Thyroid gland (tissue), 4 donors: Measurements from ENCODE around the gene PTCH2. TPM values are rescaled to one million over a fixed set of nuclear protein-coding genes. Genes with fewer than 3 reads are reported as not detected.
"Not testable (repeated sequence)": the region's sequence is repeated elsewhere in the genome, so short reads cannot be mapped to it uniquely, and the experiment has no call there.

Experiments
- DNase-seq, 2 donors: peaks; one replicate each; pipeline ENCODE4 v3.0.0-alpha.2; 2019
- H3K27ac ChIP-seq, 3 donors: fragments of 200-600 bp; sonication (generic); 1 replicate in 2 of 3; 2 replicates in 1 of 3; pipeline ENCODE4 v1.5.1; 2016 to 2019; ENCODE audit warnings: mild to moderate bottlenecking in 1 of 3, moderate library complexity in 1 of 3
- H3K27me3 ChIP-seq: fragments of 200-600 bp; sonication (generic); one replicate; pipeline ENCODE4 v1.5.1; 2019
- H3K36me3 ChIP-seq, 2 donors: fragments of 200-600 bp; sonication (generic); one replicate each; pipeline ENCODE4 v1.5.1; 2016 to 2019
- H3K4me1 ChIP-seq, 2 donors: fragments of 200-600 bp; sonication (generic); one replicate each; pipeline ENCODE4 v1.5.1; 2017 to 2019
- H3K4me3 ChIP-seq, 3 donors: fragments of 200-600 bp; sonication (generic); replicated peaks in 1 of 3; 1 replicate in 2 of 3; 2 replicates in 1 of 3; pipeline ENCODE4 v1.5.1; 2016; ENCODE audit warnings: mild to moderate bottlenecking in 1 of 3
- H3K9me3 ChIP-seq: fragments of 200-600 bp; sonication (generic); one replicate; pipeline ENCODE4 v1.5.1; 2017
- CTCF ChIP-seq, 6 experiments: fragments of 200-600 bp in 3 of 6; fragments of 450-650 bp in 3 of 6; sonication (generic) in 3 of 6; IDR thresholded peaks; one replicate each; pipeline ENCODE4 v1.5.1; 2016 to 2019; ENCODE audit warnings: antibody characterized with exemption in 6 of 6, mild to moderate bottlenecking in 2 of 6, inconsistent platforms in 1 of 6, moderate library complexity in 1 of 6
- POLR2A ChIP-seq, 2 donors: fragments of 450-650 bp; IDR thresholded peaks; one replicate each; pipeline ENCODE4 v1.6.1; 2017; ENCODE audit warnings: antibody characterized with exemption in 2 of 2, mild to moderate bottlenecking in 2 of 2, moderate library complexity in 1 of 2
- WGBS, 2 donors: methylation state at CpG; one replicate each; pipeline ENCODE4 v1.1.5; 2017; 5-methylcytosine and 5-hydroxymethylcytosine counted together
- intact Hi-C: fragments of 100-400 bp; cut with DNase I; formaldehyde crosslinking; loops from one replicate; pipeline ENCODE4 v1.15.1; 2023
- total RNA-seq, 4 donors: library from RNA; depleted of rRNA; stranded (reverse); fragments of >200 nt; gene quantifications; one replicate each; pipeline ENCODE4 v1.2.3, GENCODE V29; 2016

Gene PTCH2
- total RNA-seq, 4 donors from 2014 or later = 0.15 to 1.0 (median 0.52) TPM

DNA sequence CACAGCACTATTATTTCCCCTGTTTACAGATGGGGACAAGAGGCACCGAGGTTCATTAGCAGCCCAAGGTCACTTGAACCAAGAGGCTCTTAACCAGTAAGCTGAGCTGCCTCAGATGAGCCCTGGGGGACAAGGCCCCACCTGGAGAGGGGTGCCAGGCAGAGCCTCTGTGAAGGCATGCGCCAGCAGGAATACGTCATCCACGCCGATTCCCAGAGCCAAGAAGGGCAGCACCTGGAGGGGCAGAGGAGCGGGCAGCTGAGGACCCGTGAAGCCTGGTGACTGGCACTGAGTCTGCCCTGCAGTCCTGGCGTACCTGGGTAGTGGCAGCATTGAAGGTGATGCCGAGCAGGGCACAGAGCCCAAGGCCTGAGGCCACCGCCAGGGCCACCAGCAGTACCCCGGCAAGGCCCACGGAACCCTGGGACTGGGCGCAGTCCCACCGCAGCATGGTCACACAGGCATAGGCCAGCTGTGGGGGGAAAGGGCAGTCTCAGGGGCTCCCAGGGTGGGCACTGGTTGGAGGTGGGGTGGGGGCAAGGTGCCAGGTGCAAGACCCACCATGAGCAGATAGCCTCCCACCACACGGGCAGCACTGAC, 14.1 kb downstream of the PTCH2 start:
- H3K36me3 ChIP-seq = no peaks in the 10 kb centered on the region
- TF ChIP-seq POLR2A (IDR thresholded peaks at IDR 0.05) = no peak
- no peak for TF ChIP-seq CTCF (IDR thresholded peaks at IDR 0.05)
- DNase-seq = no peak
- H3K27me3 ChIP-seq = no peaks in the 10 kb centered on the region
- intact Hi-C loops = no loop called here
- WGBS, 2 donors = 75 to 87% methylated on average over 2 to 6 of the region's 15 CpGs
- no peak overlapping the region for H3K4me3 ChIP-seq
- H3K27ac ChIP-seq = no peak overlapping the region
- peaks cover 0 to 4% of the 10 kb centered on the region in 2 donors for H3K4me1 ChIP-seq
- H3K9me3 ChIP-seq = no peaks in the 10 kb centered on the region

DNA sequence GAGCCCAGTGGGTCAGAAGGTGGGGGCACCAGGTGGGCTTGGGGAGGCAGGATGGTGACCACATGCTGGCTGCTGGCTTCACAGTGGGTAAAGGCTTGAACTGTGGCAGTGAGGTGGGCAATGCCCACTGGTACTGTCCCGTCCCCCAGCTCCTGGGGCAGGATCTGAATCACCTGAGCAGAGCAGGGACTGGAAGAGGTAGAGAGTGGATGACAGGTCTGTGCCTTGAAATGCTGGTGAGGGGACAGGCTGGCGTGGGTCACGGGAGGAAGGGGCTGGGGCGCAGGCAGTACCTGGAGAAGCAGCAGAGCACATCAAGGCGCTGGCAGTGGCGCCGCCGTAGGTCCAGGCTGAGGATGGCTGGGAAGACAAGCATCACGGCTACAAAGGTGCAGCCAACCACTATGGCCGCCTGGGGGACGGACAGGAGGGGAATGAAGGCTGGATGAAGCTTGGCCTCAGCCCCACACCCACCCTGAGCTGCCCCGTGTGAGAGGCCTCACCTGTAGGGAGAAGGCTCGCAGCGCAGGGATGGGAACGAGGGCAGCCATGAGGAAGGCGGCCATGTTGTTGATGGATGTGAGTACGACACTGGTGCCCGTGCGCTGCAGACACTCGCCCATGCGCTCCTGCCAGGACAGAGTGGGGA, 14.9 kb downstream of the PTCH2 start:
- Histone ChIP-seq H3K36me3 (no peaks in the 10 kb centered on the region), H3K27me3 (no peaks in the 10 kb centered on the region), H3K27ac (no peak overlapping the region), H3K9me3 (no peaks in the 10 kb centered on the region), H3K4me3 (no peak overlapping the region), H3K4me1 (peaks cover 0 to 4% of the 10 kb centered on the region in 2 donors)
- intact Hi-C loops = no loop called here
- WGBS, 2 donors = 93 to 97% methylated on average over 20 to 21 of the region's 21 CpGs
- TF ChIP-seq CTCF (IDR thresholded peaks at IDR 0.05) = no peak
- TF ChIP-seq POLR2A (IDR thresholded peaks at IDR 0.05) = no peak
- no peak for DNase-seq

DNA sequence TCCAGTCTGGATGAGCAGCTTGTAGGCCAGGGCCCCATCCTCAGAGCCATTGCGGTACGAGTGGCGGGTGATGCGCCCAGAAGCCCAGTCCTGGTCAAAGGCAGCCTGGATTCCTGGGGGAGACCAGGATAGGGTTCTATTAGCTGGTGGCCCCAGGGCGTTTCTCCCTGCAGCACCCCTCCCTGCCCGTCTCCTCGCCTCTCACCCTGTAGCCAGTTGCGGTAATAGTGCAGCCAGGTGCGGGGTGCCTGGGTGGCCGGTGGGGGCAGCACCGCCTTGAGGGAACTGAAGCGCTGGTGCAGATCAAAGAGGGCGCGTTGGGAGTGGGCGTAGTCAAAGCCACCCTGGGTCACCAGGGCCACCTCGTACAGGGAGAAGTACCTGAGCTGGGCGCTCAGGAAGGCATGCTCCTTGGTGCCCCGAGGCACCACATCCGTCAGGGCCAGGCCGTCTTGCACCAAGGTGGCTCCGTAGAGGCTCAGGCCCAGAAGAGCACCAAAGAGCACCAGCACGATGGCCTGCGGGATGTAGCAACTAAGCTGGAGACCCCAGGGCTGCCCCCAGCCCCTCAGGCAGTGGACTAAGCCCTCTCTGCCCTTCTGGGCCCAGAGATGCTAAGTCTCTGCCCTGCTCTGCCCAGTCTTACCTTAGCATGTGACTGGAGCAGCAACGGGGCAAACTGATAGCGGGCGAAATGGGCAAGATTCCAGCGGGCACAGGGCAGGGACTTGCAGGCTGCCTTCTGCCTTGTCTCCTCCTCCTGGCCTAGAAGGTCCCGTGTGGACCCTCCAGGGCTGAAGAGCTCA, 15.7 kb downstream of the PTCH2 start:
- Histone ChIP-seq H3K27me3 (no peaks in the 10 kb centered on the region), H3K4me1 (peaks cover 0 to 4% of the 10 kb centered on the region in 2 donors), H3K4me3 (no peak overlapping the region), H3K27ac (no peak overlapping the region), H3K9me3 (no peaks in the 10 kb centered on the region), H3K36me3 (no peaks in the 10 kb centered on the region)
- intact Hi-C loops = no loop called here
- DNase-seq = no peak
- WGBS, 2 donors = 88 to 90% methylated on average over 17 to 27 of the region's 28 CpGs
- no peak for TF ChIP-seq CTCF (IDR thresholded peaks at IDR 0.05)
- TF ChIP-seq POLR2A (IDR thresholded peaks at IDR 0.05) = no peak

DNA sequence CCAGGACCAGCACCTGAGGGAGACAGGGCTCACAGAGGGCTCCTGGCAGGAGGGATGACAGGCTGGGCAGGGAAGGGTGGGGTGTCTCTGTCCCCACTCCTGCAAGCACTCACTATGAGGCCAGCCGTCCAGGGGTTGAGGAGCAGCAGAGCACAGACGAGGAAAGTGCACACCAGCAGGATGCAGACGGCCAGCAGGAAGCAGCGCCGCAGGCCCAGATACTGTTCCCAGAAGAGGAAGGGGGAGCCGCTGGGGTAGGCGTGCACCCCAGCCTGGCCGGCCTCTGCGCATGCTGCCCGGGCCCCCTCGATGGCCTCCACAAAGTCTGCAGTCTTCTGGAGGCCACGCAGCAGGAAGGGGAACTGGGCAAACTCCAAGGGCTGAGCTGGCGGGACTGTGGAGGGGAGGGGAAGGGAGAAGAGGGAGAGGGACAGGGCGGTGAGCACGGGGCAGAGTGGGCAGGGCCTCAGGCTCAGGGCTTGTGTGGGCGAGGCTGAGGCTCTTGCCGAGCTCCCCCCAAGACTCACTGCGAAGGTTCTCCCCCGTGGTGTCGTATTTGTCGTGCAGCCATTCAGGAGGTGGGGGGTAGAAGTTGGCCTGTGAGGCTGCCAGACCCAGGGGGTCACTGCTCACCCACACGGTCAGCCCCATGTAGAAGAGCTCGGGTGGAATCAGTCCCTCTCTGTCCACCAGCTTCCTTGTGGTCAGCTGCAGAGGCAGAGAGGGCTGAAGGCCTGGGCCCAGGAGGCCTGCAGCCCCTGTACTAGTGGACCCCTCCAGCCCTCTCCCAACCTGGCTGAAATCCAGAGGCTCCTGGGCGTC, 16.5 kb downstream of the PTCH2 start:
- Histone ChIP-seq H3K4me3 (no peak overlapping the region), H3K9me3 (no peaks in the 10 kb centered on the region), H3K27me3 (no peaks in the 10 kb centered on the region), H3K27ac (peak overlapping the region in 1 of 3 donors; percentile 26), H3K4me1 (peaks cover 0 to 2% of the 10 kb centered on the region in 2 donors), H3K36me3 (no peaks in the 10 kb centered on the region)
- no peak for TF ChIP-seq CTCF (IDR thresholded peaks at IDR 0.05)
- TF ChIP-seq POLR2A (IDR thresholded peaks at IDR 0.05) = no peak
- peak in 1 of 2 donors; percentile 14 for DNase-seq
- 68 to 76% methylated on average over 9 to 24 of the region's 24 CpGs for WGBS, 2 donors
- intact Hi-C loops = no loop called here

DNA sequence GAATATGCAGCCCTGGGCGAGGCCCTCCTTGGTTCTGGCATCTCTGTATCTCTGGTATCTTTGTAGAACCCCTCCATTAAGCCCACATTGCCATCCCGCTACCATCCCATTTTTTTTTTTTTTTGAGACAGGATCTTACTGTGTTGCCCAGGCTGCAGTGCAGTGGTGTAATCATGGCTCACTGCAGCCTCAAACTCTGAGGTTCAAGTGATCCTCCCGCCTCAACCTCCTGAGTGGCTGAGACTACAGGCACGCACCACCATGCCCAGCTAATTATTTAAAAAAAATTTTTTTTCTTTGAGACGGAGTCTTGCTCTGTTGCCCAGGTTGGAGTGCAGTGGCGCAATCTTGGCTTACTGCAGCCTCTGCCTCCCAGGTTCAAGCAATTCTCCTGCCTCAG, 18.7 kb downstream of the PTCH2 start:
- H3K36me3 ChIP-seq, H3K4me3 ChIP-seq, H3K27ac ChIP-seq, H3K27me3 ChIP-seq, DNase-seq, intact Hi-C loops, H3K9me3 ChIP-seq: not testable (repeated sequence)
- H3K4me1 ChIP-seq = peaks cover 0 to 17% of the 10 kb centered on the region in 2 donors
- WGBS, 2 donors = 92 to 96% methylated on average over 6 of the region's 6 CpGs
